ENCODE measurements around the gene TMEM239.

GRCh38 chr20:2829376-2829775 is 13.2 kb downstream of the TMEM239 start:
- TF ChIP-seq, protein P1, sequence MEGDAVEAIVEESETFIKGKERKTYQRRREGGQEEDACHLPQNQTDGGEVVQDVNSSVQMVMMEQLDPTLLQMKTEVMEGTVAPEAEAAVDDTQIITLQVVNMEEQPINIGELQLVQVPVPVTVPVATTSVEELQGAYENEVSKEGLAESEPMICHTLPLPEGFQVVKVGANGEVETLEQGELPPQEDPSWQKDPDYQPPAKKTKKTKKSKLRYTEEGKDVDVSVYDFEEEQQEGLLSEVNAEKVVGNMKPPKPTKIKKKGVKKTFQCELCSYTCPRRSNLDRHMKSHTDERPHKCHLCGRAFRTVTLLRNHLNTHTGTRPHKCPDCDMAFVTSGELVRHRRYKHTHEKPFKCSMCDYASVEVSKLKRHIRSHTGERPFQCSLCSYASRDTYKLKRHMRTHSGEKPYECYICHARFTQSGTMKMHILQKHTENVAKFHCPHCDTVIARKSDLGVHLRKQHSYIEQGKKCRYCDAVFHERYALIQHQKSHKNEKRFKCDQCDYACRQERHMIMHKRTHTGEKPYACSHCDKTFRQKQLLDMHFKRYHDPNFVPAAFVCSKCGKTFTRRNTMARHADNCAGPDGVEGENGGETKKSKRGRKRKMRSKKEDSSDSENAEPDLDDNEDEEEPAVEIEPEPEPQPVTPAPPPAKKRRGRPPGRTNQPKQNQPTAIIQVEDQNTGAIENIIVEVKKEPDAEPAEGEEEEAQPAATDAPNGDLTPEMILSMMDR (conservative IDR thresholded peaks at IDR 0.05 in 1 of 2, IDR thresholded peaks at IDR 0.05 in 1 of 2; ENCODE audit: extremely low read depth in 1 of 2, insufficient read depth in 1 of 2, low read depth in 1 of 2, low read length in 2 of 2) = no peak
- TF ChIP-seq EZH2 (IDR thresholded peaks at IDR 0.05; ENCODE audit: borderline replicate concordance, low read length) = no peak
